ENCODE measurements around the gene CA10. TPM values are rescaled to one million over a fixed set of nuclear protein-coding genes. Genes with fewer than 3 reads are reported as not detected.

CA10 gene
- total RNA-seq, 1 experiment from 2014 or later, result not detected

DNA sequence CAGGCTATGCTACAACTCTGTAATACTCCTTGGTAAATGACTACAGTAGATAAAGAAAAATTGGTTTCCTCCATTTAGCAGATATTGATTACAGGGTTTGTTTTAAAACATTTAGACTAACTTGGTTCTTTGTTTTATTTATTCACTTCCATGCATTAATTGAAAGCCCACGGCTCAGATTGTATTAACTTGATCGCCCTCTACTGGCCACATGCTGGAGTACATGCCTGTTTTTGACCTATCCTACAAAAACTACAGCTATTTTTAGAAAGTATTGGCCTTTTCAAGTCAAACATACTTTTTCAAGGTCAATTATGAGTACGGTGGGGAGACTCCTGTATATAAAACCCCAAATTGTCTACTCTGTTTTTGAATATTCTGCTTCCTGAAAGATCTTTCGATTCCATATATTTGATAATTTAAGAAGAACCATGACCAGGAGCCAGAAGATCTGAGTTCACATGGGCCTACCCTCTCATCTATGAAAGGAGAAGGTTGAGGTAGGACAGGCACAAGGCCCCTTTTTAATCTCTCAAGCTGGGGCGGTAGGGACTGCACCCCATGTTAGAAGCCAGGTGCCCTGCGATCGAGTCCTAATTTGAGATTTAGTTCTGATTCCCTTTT is 51.8 kb downstream of the CA10 start:
- Histone ChIP-seq H3K27me3 (0 out of 2 replicates have a peak, but pooled peaks cover 3% of the 10 kb centered on the region), H3K9me3 (no peaks in the 10 kb centered on the region), H3K36me3 (no peaks in the 10 kb centered on the region), H3K4me3 (no peak overlapping the region)
- DNase-seq, result peak; percentile 8

DNA sequence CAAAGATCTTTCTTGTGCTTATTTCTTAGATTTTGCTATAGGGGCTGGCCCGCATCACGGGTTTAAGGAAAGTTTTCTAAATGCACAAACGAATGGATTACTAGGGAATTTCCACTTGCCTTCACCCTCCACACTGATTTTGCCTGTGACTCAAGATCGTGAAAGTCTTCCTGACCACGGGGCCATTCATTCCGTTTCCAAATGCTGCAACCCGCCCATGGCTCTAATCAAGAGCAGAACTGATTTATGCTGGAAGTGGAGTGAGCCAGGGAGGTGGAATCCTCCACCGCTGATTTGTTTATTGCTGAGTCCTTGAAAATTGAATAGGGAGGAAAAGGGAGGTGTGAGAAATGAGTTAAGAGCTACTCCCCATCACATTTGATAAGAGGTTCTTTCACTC is 52.4 kb downstream of the CA10 start:
- 0 out of 2 replicates have a peak, but pooled peaks cover 3% of the 10 kb centered on the region for H3K27me3 ChIP-seq
- DNase-seq, result no peak
- H3K4me3 ChIP-seq, result no peak overlapping the region
- H3K36me3 ChIP-seq, result no peaks in the 10 kb centered on the region
- no peaks in the 10 kb centered on the region for H3K9me3 ChIP-seq

DNA sequence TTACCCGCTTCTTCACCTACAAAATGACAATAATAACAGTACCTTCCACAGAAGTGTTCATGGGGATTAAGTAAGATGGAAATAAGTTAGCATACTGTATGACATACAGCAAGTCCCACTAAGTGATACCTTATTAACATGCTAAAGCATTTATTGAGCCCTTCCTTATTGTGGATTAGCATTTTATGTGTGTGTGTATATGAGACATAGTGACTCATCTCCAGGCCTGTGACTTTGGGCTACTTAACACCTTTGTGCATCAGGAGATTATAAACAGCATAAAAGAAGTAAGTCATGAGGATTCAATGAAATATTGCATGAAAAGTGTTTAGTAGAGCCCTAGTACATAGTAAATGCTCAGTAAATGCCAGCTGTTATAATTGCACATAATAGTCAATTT is 52.9 kb downstream of the CA10 start:
- no peak overlapping the region for H3K4me3 ChIP-seq
- no peak for DNase-seq
- no peaks in the 10 kb centered on the region for H3K36me3 ChIP-seq
- no peaks in the 10 kb centered on the region for H3K9me3 ChIP-seq
- 0 out of 2 replicates have a peak, but pooled peaks cover 3% of the 10 kb centered on the region for H3K27me3 ChIP-seq

DNA sequence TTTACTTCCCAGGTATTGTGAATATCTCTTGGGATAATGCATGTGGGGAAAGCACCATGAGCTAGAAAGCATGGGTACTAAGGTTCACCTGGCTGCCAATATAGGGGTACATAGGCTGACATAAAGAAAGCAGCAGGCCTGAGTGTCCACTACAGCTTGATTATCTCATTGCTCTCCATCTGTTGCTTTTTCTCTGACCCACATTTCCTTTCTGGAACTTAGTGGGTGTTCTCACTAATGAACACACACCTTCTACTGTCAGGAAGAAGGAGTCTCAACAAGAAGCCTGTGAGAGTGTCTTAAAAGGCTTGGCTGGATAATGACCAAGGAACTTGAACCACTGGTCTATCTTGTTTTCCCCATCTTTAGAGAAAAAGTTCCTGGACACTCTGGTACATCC is 62.5 kb downstream of the CA10 start:
- Histone ChIP-seq H3K4me3 (no peak overlapping the region), H3K27me3 (peaks cover 1% of the 10 kb centered on the region; the same call in 1 of the 2 replicates), H3K36me3 (no peaks in the 10 kb centered on the region), H3K9me3 (no peaks in the 10 kb centered on the region)
- no peak for DNase-seq

DNA sequence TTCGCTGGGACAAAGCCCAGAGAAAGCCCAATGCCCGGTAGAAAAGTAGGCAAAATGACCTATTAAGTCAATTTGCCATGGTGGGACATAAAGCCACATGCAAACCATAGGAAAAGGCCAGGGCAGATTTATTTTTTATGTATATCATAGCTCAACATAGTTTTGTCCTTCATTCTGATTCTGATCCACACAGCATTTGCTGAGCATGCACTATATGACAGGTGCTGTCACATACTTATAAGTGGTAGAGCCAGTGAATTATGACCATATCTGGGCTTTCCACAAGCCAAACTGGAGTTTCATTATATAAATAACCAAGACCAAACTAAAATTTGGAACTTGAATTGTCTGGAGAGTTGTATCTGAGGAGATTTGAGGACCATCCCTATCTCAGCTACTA is 74.3 kb downstream of the CA10 start:
- no peak for DNase-seq
- H3K4me3 ChIP-seq, result no peak overlapping the region
- peaks cover 4% of the 10 kb centered on the region; the same call in 1 of the 2 replicates for H3K27me3 ChIP-seq
- H3K9me3 ChIP-seq, result no peaks in the 10 kb centered on the region
- no peaks in the 10 kb centered on the region for H3K36me3 ChIP-seq

DNA sequence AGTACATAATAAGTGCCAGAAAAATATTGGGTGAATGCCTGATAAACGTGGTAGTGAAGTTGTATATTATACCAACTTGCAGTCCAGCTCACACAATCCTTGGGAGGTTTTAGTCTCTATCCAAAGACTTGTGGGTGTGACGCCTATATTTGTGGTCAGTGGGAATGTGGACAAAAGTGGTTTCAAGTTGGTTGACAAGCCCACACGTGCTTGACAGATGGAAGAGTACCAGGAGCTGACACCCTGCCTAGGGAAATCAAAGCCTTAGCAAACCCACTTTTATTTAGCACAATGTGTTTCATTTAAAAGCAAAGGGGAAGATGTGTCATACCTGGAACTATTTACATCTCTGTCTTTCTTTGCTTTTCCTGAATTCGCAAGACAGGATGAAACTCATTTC is 79.0 kb downstream of the CA10 start:
- Histone ChIP-seq H3K27me3 (0 out of 2 replicates have a peak, but pooled peaks cover 2% of the 10 kb centered on the region), H3K36me3 (no peaks in the 10 kb centered on the region), H3K4me3 (no peak overlapping the region), H3K9me3 (no peaks in the 10 kb centered on the region)
- no peak for DNase-seq

DNA sequence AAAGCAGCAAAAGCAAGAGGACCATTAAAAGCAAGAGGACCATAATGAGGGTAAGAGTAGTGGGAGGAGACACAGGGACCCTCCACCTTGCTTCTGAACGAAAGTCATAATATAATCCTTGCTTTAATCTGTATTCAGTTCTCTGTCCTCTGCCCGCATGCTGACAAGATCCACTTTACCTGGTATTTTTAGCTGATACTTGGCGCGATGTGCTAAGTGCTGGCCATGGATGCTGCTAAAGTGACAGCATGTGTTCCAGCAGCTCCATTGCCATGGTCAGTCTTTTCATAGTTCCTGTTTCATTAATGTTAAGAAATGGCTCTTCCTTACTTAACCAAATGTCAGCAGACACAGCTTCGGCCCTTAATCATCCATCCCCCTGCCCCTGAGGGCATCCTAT is 86.8 kb downstream of the CA10 start:
- Histone ChIP-seq H3K9me3 (peaks cover 9% of the 10 kb centered on the region; the same call in 1 of the 2 replicates), H3K27me3 (peaks cover 3% of the 10 kb centered on the region; the same call in 1 of the 2 replicates), H3K36me3 (no peaks in the 10 kb centered on the region), H3K4me3 (no peak overlapping the region)
- DNase-seq, result no peak

DNA sequence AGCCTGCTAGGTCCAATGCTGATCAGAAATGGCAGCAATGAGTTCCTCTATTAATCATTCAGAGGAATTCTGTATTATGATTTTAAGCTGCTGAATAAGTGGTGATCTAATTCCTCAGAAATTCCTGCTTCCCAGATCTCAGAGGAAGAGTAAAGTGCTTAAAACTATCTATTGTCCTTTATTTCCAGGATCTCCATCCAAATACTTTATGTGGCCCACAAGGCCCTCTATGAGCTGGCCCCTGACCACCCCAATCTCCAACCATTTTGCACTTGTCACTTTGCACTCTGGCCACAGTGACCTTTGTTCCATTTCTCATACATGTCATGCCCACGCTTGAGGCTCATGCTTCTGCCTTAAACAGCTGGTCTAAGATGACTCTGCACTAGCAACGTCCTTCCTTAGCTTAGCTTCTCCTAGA is 93.7 kb downstream of the CA10 start:
- Histone ChIP-seq H3K27me3 (no peaks in the 10 kb centered on the region), H3K36me3 (no peaks in the 10 kb centered on the region), H3K9me3 (peaks cover 13% of the 10 kb centered on the region), H3K4me3 (no peak overlapping the region)
- peak; percentile 72 for DNase-seq

DNA sequence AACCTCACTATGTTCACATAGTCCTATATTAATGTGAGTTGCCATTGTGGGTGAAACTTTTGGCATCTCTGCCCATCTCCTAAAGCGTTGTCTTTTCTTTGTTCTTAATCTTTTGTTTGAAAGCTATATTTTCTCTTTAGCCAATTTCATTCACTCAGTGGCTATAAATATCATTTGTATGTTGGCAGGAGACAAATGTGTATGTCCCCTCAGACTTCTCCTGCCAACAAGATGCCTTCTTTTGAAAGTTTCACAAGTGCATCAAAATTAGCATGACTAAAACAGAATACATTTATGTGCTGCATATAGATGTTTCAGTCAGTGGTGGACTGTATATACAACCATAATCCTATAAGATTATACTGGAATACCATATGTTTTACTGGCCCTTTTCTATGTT is 109.0 kb downstream of the CA10 start:
- DNase-seq, result no peak
- no peak overlapping the region for H3K4me3 ChIP-seq
- no peaks in the 10 kb centered on the region for H3K36me3 ChIP-seq
- H3K9me3 ChIP-seq, result no peaks in the 10 kb centered on the region; the same call in 1 of the 2 replicates
- no peaks in the 10 kb centered on the region; the same call in 1 of the 2 replicates for H3K27me3 ChIP-seq

DNA sequence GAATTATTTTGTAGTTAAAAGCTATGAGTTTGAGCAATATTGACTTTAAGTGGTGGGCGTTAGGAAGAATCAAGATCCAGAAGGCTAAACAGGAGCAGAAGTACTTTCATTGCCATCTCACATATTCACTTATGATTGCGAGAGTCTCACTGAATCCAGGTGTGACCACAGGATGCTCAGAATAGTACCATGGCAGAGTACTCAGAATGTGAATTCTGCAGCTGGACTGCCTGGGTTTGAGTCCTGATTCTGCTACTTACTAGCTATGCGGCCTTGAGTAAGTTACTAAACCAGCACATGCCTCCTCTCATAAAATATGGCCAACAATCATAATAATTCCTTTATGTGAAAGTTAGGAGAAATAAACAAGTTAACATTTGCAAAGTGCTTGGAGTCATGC is 109.5 kb downstream of the CA10 start:
- DNase-seq, result no peak
- H3K9me3 ChIP-seq, result no peaks in the 10 kb centered on the region; the same call in 1 of the 2 replicates
- no peak overlapping the region for H3K4me3 ChIP-seq
- H3K27me3 ChIP-seq, result no peaks in the 10 kb centered on the region; the same call in 1 of the 2 replicates
- no peaks in the 10 kb centered on the region for H3K36me3 ChIP-seq

DNA sequence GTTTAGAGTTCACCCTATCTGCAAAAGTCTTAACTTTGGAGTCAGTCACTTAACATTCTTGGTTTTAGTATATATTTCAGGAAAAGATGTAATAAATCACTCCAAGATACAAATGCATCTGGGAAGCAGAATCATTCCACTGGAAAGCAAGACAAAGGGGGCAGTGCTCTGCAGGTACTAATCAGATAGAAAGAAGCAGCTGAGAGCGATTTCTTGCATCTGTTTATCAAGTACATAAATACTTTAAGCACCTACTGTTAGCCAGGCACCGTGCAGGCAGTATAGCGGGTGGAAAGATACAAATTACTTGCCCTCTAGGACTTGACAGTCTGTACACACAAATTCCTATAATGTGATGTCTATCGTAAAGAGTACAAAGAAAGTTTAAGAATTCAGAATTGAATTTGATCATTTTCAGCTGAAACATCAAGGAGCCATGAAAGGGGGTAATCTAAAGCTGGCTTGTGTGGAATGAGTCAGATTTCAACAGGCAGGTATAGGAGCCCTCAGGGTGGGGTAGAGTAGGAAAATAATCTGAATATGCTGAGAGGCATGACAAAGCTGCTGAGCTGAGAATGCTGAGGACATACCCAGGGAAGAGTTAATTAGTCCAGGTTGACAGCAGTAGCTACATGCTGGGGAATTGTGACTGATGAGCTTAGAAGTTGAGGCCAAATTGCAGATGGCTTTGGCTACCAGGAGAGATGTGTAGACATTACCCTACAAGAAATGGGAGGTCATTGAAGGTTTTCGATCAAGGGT is 110.2 kb downstream of the CA10 start:
- Histone ChIP-seq H3K4me3 (no peak overlapping the region), H3K27me3 (no peaks in the 10 kb centered on the region; the same call in 1 of the 2 replicates), H3K9me3 (no peaks in the 10 kb centered on the region; the same call in 1 of the 2 replicates), H3K36me3 (no peaks in the 10 kb centered on the region)
- no peak for DNase-seq

DNA sequence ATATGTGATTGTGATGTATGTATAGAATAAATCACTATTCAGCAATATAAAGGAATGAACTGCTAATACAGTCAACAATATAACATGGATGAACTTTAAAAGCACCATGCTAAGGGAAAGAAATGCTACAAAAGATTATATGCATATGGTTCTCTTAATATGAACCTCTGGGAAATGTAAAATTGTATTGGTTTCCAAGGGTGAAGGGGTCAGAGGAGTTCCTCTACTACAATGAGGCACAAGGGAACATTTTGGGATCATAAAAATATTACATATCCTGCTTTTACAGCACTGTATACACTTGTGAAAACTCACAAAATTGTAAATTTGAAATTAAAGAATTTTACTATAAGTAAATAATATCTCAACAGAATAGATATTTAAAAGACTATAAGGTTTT is 111.4 kb downstream of the CA10 start:
- Histone ChIP-seq H3K27me3 (peaks cover 7% of the 10 kb centered on the region), H3K36me3 (no peaks in the 10 kb centered on the region), H3K4me3 (no peak overlapping the region), H3K9me3 (no peaks in the 10 kb centered on the region; the same call in 1 of the 2 replicates)
- no peak for DNase-seq

DNA sequence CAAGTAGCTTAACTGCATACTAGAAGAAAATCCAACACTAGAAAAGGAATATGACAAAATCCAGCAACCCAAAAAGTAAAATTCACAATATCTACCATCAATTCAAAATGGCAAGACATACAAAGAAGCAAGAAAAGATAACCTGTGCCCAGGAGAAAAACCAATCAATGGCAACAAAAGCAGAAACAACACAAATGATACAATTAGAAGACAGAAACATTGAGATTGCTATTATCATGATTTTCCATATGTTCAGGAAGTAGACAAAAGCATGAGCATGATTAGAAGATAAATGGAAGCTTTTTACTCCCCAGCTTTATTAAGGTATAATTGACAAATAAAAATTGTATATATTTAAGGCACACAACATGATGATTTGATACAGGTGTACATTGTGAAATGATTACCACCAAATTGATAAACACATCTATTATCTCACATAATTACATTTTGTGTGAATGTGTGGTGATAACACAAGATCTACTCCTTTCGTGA is 117.3 kb downstream of the CA10 start:
- DNase-seq, result no peak
- Histone ChIP-seq H3K27me3 (peaks cover 15% of the 10 kb centered on the region), H3K9me3 (no peaks in the 10 kb centered on the region), H3K4me3 (no peak overlapping the region), H3K36me3 (no peaks in the 10 kb centered on the region)

DNA sequence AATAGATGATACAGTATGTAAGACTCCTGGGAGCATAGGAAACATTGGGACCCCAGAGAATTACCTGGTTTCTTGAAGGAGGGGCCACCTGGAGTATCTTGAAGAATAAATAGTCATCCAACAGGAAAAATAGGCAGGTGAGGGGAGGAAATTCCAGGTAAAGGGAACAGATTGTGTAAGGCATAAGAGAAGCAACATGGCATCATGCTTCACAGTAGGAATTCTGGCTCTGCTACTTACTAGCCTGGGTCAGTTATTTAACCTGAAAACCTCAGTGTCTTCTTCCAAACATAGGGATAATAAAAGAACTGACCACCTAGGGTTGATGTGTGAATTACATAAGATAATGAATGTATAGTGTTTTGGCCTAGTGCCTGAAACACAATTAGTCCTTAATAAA is 122.1 kb downstream of the CA10 start:
- peaks cover 5% of the 10 kb centered on the region for H3K27me3 ChIP-seq
- no peaks in the 10 kb centered on the region for H3K36me3 ChIP-seq
- no peak for DNase-seq
- H3K4me3 ChIP-seq, result no peak overlapping the region
- H3K9me3 ChIP-seq, result no peaks in the 10 kb centered on the region

DNA sequence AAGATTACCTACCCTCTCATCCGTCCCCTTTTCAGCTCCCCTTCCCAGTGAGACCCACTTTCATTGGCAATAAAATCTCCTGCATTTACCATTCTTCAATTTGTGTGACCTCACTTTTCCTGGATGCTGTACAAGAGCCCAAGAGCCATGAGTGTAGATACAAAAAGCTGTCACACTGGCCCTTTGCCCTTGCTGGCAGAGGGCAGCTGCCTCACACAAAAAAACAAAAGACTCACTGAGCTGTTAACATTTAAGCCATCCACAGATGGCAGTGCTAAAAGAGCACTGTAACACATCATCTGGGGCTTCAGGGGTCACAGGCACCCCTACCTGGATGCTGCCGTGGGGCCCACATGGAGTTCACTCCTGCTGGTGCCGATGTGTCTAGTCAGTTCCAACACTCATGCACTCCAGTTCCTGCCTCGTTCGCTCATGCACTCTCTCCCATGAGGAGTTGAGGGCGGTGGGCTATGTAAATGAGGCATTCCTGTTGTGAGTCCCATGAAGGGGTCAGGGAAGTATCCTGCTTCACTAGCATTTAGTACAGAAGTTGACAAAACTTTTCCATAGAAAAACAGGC is 123.1 kb downstream of the CA10 start:
- DNase-seq, result peak; percentile 74
- Histone ChIP-seq H3K27me3 (peaks cover 3% of the 10 kb centered on the region; the same call in 1 of the 2 replicates), H3K36me3 (no peaks in the 10 kb centered on the region), H3K4me3 (no peak overlapping the region), H3K9me3 (no peaks in the 10 kb centered on the region)

DNA sequence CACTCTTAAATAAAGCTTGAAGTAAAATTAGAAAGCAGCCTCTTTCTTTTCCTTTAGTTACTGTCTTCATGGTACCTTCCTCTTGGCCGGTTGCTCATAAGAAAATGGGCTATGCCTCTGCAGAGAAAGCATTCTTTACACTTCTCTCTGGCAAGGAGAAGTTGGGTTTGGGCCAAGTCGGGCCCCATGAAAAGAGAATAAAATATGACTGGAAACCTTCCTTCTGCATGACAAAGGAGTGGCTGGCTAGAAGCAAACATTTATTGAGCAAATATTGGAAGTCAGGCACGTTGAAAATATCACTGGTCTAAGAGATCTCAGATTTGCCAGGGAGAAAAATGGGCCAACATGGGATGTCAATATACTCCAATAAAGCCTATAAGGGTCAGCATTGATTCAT is 126.1 kb downstream of the CA10 start:
- H3K9me3 ChIP-seq, result no peaks in the 10 kb centered on the region
- H3K27me3 ChIP-seq, result no peaks in the 10 kb centered on the region
- no peak overlapping the region for H3K4me3 ChIP-seq
- no peaks in the 10 kb centered on the region for H3K36me3 ChIP-seq
- DNase-seq, result no peak

DNA sequence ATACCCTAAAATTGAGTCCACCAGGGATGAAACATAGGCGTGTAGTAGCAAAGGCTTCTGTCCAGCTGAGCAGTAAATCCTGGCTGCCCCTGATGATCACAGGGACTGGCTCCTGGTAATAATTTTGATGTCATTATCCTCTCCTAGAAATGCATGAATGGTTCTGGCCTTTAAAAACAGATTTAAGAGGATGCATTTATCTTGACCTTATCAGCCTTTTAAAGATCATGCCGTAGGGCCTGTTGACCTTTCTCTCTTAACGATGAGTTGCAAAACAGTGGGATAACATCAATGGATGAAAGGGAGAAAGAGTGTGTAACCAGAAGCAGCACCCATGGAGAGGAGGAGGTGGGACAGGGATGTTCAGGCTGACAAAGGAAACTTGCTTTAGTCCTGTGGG is 128.5 kb downstream of the CA10 start:
- Histone ChIP-seq H3K27me3 (no peaks in the 10 kb centered on the region), H3K9me3 (no peaks in the 10 kb centered on the region), H3K36me3 (no peaks in the 10 kb centered on the region), H3K4me3 (no peak overlapping the region)
- no peak for DNase-seq
